Loucy (cell line): ENCODE results near the gene POLR1D.

Source experiments
- EZH2phosphoT487 ChIP-seq: fragments of 200-600 bp; IDR thresholded peaks from 2 replicates; pipeline ENCODE4 v1.6.1; 2018; ENCODE audit warnings: antibody characterized with exemption, mild to moderate bottlenecking, moderate library complexity, borderline replicate concordance
- TF ChIP-seq, protein P1 (sequence below): fragments of 200-600 bp; sonication (generic); conservative IDR thresholded peaks from 2 replicates; pipeline ENCODE4 v1.5.1; 2014; ENCODE audit warnings: mild to moderate bottlenecking, antibody characterized with exemption, low read length

DNA sequence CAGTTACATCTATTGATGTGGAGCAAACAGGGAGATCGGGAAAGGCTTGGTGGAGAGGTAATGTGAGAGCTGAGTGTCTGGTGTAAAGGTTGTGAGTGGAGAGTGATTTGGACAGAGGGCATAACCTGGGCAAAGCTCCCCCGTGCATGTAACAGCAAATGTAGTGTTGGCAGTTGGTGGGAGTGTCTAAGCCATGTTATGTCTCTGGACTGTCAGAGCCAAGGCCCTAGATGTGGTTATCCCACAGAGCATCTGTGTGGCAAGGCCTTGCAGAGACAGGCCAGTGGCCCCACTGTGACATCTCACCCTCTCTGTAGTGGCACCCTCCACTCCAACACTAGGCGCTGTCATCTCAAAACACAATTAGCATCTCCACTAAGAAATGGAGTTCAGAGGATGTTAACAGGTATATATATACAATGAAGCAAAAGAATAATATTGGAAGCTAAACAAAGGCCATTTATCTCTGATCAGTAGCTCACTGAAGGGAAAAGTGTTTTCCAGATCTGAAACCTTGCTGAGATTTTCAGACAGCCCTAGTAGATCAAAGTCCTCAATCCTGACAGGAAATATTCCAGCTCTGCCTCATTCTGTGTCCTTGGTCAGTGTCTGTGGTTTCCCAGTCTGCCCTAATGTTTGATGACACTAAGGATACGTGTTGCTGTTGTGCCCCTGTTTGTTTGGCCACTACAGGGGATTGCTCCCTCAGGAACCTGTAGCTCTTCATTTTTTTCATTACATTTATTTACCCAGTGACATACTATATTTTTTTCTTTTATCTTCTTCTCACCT, 20.2 kb downstream of the POLR1D start:
- TF ChIP-seq, protein P1, sequence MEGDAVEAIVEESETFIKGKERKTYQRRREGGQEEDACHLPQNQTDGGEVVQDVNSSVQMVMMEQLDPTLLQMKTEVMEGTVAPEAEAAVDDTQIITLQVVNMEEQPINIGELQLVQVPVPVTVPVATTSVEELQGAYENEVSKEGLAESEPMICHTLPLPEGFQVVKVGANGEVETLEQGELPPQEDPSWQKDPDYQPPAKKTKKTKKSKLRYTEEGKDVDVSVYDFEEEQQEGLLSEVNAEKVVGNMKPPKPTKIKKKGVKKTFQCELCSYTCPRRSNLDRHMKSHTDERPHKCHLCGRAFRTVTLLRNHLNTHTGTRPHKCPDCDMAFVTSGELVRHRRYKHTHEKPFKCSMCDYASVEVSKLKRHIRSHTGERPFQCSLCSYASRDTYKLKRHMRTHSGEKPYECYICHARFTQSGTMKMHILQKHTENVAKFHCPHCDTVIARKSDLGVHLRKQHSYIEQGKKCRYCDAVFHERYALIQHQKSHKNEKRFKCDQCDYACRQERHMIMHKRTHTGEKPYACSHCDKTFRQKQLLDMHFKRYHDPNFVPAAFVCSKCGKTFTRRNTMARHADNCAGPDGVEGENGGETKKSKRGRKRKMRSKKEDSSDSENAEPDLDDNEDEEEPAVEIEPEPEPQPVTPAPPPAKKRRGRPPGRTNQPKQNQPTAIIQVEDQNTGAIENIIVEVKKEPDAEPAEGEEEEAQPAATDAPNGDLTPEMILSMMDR, result no peak
- no peak for TF ChIP-seq EZH2phosphoT487
